Measurements from ENCODE around the gene MICALL1.

DNA sequence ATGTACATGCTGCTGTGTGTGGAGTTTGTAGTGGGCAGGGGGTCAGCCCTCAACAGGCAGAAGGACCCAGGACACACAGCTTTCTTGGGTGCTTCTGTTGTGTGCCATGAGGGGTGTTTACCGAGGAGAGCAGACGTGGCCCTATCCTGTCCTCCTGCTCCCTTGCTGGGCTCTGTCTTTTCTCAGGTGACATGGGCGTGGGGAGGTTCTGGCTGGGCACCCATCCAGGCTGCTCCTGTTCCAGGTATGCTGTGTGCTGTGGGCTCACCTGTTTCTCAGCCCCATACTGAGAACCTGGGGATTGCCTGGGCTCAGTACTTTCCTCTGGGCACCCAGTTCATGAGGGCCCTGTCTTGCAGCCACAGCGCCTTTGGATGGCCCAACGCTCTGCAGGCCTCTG is 23.3 kb downstream of the MICALL1 start:
- TF ChIP-seq POLR2A (IDR thresholded peaks at IDR 0.05; ENCODE audit: low read length) (no peak), GATA1 (IDR thresholded peaks at IDR 0.05; ENCODE audit: low read depth, low read length) (no peak)
